ENCODE measurements around the gene UBALD2.

DNA sequence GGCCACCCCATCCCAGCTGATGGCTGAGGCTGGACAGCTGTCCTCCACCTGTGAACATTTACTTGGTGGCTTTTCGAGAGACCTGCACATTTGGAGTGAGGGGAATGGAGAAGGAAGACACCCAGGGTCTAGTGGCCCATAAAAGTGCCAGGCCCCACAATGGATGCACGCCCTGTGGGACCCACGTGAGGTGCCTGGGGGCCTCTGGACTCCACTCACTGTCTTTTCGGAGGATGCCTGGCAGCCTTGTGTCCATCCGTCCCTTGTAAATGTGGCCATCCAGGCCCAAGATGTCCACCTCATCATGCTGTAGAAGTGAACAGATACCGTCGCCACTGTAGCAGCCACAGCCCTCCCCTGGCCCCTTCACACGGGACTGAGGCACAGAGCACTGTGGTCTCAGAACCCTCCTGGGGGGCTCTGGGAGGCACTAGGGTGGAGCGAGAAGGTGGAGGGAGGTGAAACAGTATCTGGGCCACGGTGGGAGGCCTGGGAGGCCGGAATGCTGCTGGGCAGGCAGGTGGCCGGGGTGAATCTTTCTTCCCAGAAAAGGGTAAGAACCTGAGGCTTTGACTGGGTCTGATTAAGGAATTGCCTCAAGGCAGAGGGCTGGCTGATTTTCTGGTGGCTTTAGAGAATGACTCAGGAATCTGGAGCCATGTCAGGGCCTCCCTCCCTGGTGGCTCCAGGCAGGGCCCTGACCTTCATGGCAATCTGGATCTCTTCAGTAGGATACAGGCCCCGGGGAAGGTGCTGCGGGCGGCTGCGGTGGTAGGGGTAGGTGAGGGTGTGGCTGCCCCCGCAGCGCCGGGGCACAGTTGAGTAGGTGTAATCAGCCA is 11.5 kb downstream of the UBALD2 start:
- TF ChIP-seq ZNF251 (CRISPR knock-in tag; IDR thresholded peaks at IDR 0.05) = no peak
- TF ChIP-seq ZNF768 (CRISPR knock-in tag; IDR thresholded peaks at IDR 0.05) = no peak
- no peak for TF ChIP-seq SOX13 (IDR thresholded peaks at IDR 0.05)
- no peak for TF ChIP-seq SOX13 (CRISPR knock-in tag; conservative IDR thresholded peaks at IDR 0.05 in 1 of 2, IDR thresholded peaks at IDR 0.05 in 1 of 2)

Measured in HepG2 (cell line).